Measurements from ENCODE around the gene RPS2.
"Not testable (repeated sequence)": the region's sequence is repeated elsewhere in the genome, so short reads cannot be mapped to it uniquely, and the experiment has no call there.

GRCh38 chr16:2011726-2012125 lies 47.1 kb upstream of the RPS2 start:
- TF ChIP-seq POLR2AphosphoS5, TAF1 (IDR thresholded peaks at IDR 0.05; ENCODE audit: low read depth, low read length): not testable (repeated sequence)

All from GM12891 (cell line).